ENCODE data around the gene CCDC63. TPM values are rescaled to one million over a fixed set of nuclear protein-coding genes. Genes with fewer than 3 reads are reported as not detected.
A peak's percentile ranks its signal among the peaks of the same experiment; 100 is the strongest.

The CCDC63 gene
- polyA plus RNA-seq, 1 of the 3 experiments (the other 2 are of a cell fraction) = not detected

- H4K20me1 ChIP-seq (ENCODE audit: insufficient read depth) = no peaks in the 10 kb centered on the region
- no peaks in the 10 kb centered on the region for H3K9me3 ChIP-seq
- H3K9ac ChIP-seq = no peak overlapping the region; the same call in 1 of the 2 replicates
- DNase-seq = no peak
- no peaks in the 10 kb centered on the region for H3K36me3 ChIP-seq (replicated peaks in 1 of 2; ENCODE audit: control insufficient read depth in 1 of 2, insufficient read depth in 2 of 2, low read length in 1 of 2)
- CTCF ChIA-PET = interaction anchor here (0.7 to 1.7 kb wide), 5 partner anchors 14 to 381 kb away, joined by 3 to 6 read pairs (median 3); no protein-coding TSS in a partner anchor
- WGBS (ENCODE audit: low lambda C conversion rate) = 20% methylated on average over 5 of the region's 5 CpGs
- peak overlapping the region in 1 of 2 experiments; percentile 19; a peak in 1 of 4 replicates for H3K27ac ChIP-seq (ENCODE audit: low read depth in 2 of 2, low read length in 1 of 2)
- no peak overlapping the region for H3K4me3 ChIP-seq (ENCODE audit: low read depth in 2 of 2, low read length in 1 of 2)
- no peaks in the 10 kb centered on the region for H3K9me2 ChIP-seq
- peak overlapping the region; percentile 50; the same call in 1 of the 2 replicates for H2AFZ ChIP-seq (ENCODE audit: low read depth)
- H3F3A ChIP-seq (replicated peaks; ENCODE audit: insufficient read depth) = peaks cover 8% of the 10 kb centered on the region
- TF ChIP-seq MXI1 (IDR thresholded peaks at IDR 0.05; ENCODE audit: low read depth, low read length) (no peak), PBX3 (IDR thresholded peaks at IDR 0.05) (0 out of 2 replicates have a peak, but pooled peaks have one; percentile 8), TEAD4 (IDR thresholded peaks at IDR 0.05; ENCODE audit: borderline replicate concordance, insufficient read depth) (peak; percentile 50; the same call in 1 of the 2 replicates), TCF12 (IDR thresholded peaks at IDR 0.05) (peak; percentile 35; the same call in 1 of the 2 replicates), JUND (IDR thresholded peaks at IDR 0.05) (peak; percentile 37; the same call in 1 of the 2 replicates), FOSL2 (IDR thresholded peaks at IDR 0.05; ENCODE audit: borderline replicate concordance, low read depth) (peak; percentile 61; the same call in 1 of the 2 replicates)
- TF ChIP-seq, protein P1, sequence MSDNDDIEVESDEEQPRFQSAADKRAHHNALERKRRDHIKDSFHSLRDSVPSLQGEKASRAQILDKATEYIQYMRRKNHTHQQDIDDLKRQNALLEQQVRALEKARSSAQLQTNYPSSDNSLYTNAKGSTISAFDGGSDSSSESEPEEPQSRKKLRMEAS (IDR thresholded peaks at IDR 0.05; ENCODE audit: low read depth) = no peak
- H3K79me2 ChIP-seq (ENCODE audit: insufficient read depth) = no peaks in the 10 kb centered on the region
- no peaks in the 10 kb centered on the region for H3K27me3 ChIP-seq (ENCODE audit: insufficient read depth)
- H3K4me2 ChIP-seq = peak overlapping the region; percentile 21; the same call in 1 of the 2 replicates
- H3K4me1 ChIP-seq (ENCODE audit: control insufficient read depth in 1 of 2, insufficient read depth in 2 of 2, low read depth in 1 of 2, low read length in 1 of 2) = peaks cover 0 to 10% of the 10 kb centered on the region in 2 experiments; a peak in 1 of 4 replicates
- POLR2A ChIA-PET = no interaction called here
Observed at GRCh38 chr12:110917467-110917866, 70.7 kb downstream of the CCDC63 start.

DNA sequence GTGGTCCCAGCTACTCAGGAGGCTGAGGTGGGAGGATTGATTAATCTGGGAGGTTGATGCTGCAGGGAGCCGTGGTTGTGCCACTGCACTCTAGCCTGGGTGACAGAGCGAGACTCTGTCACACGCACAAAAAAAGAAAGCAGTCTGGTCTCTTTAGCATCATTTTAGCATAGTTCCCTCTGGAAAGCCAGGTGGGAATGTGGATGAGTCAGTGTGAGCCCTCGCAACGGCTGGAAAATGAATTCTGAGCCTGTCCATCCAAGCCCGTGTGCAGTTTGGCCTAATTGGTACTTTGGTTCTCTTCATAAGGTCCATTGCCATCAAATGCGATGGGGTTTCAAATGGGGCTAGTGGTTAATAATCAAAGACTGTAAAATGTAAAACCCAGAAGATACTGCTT lies 71.2 kb downstream of the CCDC63 start:
- H3K9me2 ChIP-seq = no peaks in the 10 kb centered on the region
- H3K27ac ChIP-seq (ENCODE audit: low read depth in 2 of 2, low read length in 1 of 2) = peak overlapping the region in 1 of 2 experiments; percentile 19; a peak in 1 of 4 replicates
- ChIA-PET CTCF (no interaction called here), POLR2A (no interaction called here)
- H3K4me2 ChIP-seq = 0 out of 2 replicates have a peak overlapping the region, but pooled peaks have one; percentile 21
- no peak overlapping the region for H3K4me3 ChIP-seq (ENCODE audit: low read depth in 2 of 2, low read length in 1 of 2)
- no peaks in the 10 kb centered on the region for H4K20me1 ChIP-seq (ENCODE audit: insufficient read depth)
- no peaks in the 10 kb centered on the region for H3K27me3 ChIP-seq (ENCODE audit: insufficient read depth)
- peaks cover 8% of the 10 kb centered on the region for H3F3A ChIP-seq (replicated peaks; ENCODE audit: insufficient read depth)
- 0 out of 2 replicates have a peak, but pooled peaks have one; percentile 18 for TF ChIP-seq FOSL2 (IDR thresholded peaks at IDR 0.05; ENCODE audit: borderline replicate concordance, low read depth)
- no peak for TF ChIP-seq SMC3 (IDR thresholded peaks at IDR 0.05; ENCODE audit: low read depth, low read length)
- no peaks in the 10 kb centered on the region for H3K9me3 ChIP-seq
- H2AFZ ChIP-seq (ENCODE audit: low read depth) = peak overlapping the region; percentile 50; the same call in 1 of the 2 replicates
- DNase-seq = no peak
- no peak overlapping the region; the same call in 1 of the 2 replicates for H3K9ac ChIP-seq
- no peaks in the 10 kb centered on the region for H3K36me3 ChIP-seq (replicated peaks in 1 of 2; ENCODE audit: control insufficient read depth in 1 of 2, insufficient read depth in 2 of 2, low read length in 1 of 2)
- 60% methylated on average over 7 of the region's 7 CpGs for WGBS (ENCODE audit: low lambda C conversion rate)
- H3K79me2 ChIP-seq (ENCODE audit: insufficient read depth) = no peaks in the 10 kb centered on the region
- H3K4me1 ChIP-seq (ENCODE audit: control insufficient read depth in 1 of 2, insufficient read depth in 2 of 2, low read depth in 1 of 2, low read length in 1 of 2) = peaks cover 0 to 10% of the 10 kb centered on the region in 2 experiments; a peak in 1 of 4 replicates

- H3K9ac ChIP-seq = no peak overlapping the region
- POLR2A ChIA-PET = no interaction called here
- TF ChIP-seq EP300 (IDR thresholded peaks at IDR 0.05; ENCODE audit: borderline replicate concordance in 1 of 2, low read depth in 1 of 2, low read length in 1 of 2) (no peak), PBX3 (IDR thresholded peaks at IDR 0.05) (no peak), REST (IDR thresholded peaks at IDR 0.05; ENCODE audit: low read depth, low read length) (no peak)
- TF ChIP-seq, protein P2, sequence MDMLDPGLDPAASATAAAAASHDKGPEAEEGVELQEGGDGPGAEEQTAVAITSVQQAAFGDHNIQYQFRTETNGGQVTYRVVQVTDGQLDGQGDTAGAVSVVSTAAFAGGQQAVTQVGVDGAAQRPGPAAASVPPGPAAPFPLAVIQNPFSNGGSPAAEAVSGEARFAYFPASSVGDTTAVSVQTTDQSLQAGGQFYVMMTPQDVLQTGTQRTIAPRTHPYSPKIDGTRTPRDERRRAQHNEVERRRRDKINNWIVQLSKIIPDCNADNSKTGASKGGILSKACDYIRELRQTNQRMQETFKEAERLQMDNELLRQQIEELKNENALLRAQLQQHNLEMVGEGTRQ (IDR thresholded peaks at IDR 0.05; ENCODE audit: borderline replicate concordance, low read depth, low read length) = no peak
- no peaks in the 10 kb centered on the region for H4K20me1 ChIP-seq (ENCODE audit: insufficient read depth)
- WGBS (ENCODE audit: low lambda C conversion rate) = 97% methylated on average over 5 of the region's 5 CpGs
- no peak for DNase-seq
- H3K79me2 ChIP-seq (ENCODE audit: insufficient read depth) = no peaks in the 10 kb centered on the region
- H3K9me2 ChIP-seq = no peaks in the 10 kb centered on the region
- H3K27me3 ChIP-seq (ENCODE audit: insufficient read depth) = no peaks in the 10 kb centered on the region
- no peaks in the 10 kb centered on the region for H3K9me3 ChIP-seq
- H3K4me2 ChIP-seq = no peak overlapping the region
- CTCF ChIA-PET = interaction anchor here (1.3 kb wide), 1 partner anchor 10 kb away, joined by 4 read pairs; no protein-coding TSS in a partner anchor
- H3F3A ChIP-seq (replicated peaks; ENCODE audit: insufficient read depth) = peaks cover 8% of the 10 kb centered on the region
- no peak overlapping the region for H3K4me3 ChIP-seq (ENCODE audit: low read depth in 2 of 2, low read length in 1 of 2)
- H3K36me3 ChIP-seq (replicated peaks in 1 of 2; ENCODE audit: control insufficient read depth in 1 of 2, insufficient read depth in 2 of 2, low read length in 1 of 2) = no peaks in the 10 kb centered on the region
- H3K4me1 ChIP-seq (ENCODE audit: control insufficient read depth in 1 of 2, insufficient read depth in 2 of 2, low read depth in 1 of 2, low read length in 1 of 2) = peaks cover 0 to 10% of the 10 kb centered on the region in 2 experiments; a peak in 1 of 4 replicates
- no peak overlapping the region for H3K27ac ChIP-seq (ENCODE audit: low read depth in 2 of 2, low read length in 1 of 2)
- no peak overlapping the region for H2AFZ ChIP-seq (ENCODE audit: low read depth)
Observed at GRCh38 chr12:110919720-110920119, 72.9 kb downstream of the CCDC63 start.

All from SK-N-SH (cell line).